GM19455 (cell line): ENCODE measurements around the gene HSP90AB1.
A peak's percentile ranks its signal among the peaks of the same experiment; 100 is the strongest.

Experiments used
- ATAC-seq: cut with Tn5 transposase; IDR thresholded peaks from one replicate; pipeline ENCODE4 v1.9.1; 2021; ENCODE audit not compliant: unreplicated experiment

Gene HSP90AB1

DNA sequence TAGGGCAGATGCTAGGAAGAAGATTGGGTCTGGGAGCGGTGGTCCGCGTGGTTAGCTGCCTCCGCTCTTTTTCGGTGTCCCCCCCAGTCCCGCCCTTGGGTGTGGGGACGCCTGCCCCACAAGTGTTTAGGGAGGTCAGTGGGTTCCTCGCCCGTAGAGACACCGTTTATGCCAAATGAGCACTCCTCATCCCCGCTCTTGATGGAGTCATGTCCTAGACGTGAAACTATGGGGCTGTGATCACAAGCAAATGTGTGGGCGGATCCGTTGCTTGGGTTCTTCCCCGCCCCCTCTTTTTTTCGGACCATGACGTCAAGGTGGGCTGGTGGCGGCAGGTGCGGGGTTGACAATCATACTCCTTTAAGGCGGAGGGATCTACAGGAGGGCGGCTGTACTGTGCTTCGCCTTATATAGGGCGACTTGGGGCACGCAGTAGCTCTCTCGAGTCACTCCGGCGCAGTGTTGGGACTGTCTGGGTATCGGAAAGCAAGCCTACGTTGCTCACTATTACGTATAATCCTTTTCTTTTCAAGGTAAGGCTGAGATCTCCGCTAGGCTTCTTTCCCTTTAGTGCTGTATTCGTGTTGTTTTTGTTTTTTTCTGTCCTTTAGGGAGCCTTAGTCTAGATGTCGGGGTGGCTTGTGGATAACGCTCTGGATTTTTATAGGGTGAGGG is at the start of gene HSP90AB1:
Gene HSP90AB1, plus strand, starts transcription at position 439 of the 675 bp plus-strand sequence. CDS start 1,529 bp downstream, outside the sequence.
- ATAC-seq: peak; percentile 68

DNA sequence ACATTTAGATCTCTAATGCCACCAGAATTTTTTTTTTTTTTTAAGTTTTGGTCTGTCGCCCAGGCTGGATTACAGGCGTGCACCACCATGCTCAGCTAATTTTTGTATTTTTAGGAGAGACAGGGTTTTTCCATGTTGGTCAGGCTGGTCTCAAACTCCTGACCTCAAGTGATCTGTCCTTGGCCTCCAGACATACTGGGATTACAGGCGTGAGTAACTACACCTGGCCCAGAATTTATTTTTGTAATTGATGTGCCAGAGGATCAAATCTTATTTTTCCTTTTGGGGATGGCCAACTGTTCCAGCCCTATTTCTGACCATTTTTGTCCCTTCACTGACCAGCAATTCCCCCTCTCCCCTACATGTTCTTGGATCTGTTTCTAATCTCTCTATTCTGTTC is 48.2 kb upstream of the HSP90AB1 start:
- no peak for ATAC-seq

DNA sequence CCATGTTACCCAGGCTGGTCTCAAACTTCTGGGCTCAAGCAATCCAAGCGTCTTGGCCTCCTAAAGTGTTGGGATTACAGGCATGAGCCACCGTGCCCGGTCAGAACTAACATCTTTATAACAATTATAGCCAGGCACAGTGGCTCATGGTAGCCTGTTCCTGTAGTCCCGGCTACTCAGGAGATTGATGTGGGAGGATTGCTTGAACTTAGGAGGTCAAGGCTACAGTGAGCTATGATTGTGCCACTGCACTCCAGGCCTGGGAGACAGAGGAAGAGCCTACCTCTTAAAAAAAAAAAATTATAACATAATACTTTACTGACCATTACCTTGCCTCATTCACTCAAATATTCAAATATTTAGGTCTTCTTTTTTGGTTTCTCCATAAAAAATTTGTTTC is 47.0 kb upstream of the HSP90AB1 start:
- ATAC-seq: no peak

DNA sequence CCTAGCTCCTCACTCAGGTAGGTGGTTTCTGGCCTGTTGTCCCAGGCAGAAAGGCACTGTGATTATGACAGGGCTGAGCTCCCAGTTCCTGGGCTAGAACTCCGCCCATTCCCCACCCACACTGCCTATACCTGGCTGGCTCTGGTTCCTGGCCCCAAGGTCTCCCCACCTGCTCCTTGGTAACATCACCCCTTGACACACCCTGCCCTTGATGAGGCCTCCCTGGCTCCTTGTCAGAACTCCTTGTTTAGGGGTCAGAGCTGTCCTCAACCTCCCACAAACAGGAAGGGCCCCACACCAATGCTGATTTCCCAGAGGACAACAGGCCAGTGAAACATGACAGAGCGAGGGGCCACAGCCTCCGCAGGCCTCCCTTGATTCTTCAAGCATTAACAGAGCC is 45.7 kb upstream of the HSP90AB1 start:
- no peak for ATAC-seq

DNA sequence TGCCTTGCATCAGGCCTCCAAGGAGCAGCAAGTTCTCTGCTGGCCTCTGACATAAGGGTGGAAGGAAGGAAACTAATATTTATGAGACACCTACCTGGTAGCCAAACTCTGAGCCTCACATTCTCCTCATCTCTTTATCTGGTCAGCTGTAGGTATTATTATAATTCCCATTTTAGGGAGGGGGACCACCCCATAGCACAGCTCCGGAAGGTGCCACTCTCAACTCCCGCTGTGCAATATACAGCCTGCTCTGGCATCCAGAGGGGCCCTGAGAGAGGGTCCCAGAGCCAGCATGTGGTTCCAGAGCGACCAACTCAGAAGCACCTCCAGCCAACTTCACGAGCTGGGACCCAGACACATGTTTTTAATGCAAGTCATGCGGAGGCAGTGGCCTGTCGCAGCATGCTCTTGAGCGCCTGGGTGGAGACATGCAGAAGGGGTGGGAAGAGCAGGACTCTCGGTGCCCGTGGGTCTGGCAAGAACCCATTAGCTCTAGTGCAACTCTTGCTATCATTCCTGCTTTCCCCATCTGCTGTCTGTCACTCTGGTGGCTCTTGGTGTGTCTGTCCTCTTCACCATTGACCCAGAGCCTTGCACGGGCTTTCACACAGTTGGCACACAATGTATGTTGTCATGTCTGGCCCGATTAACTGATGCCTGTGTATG is 45.1 kb upstream of the HSP90AB1 start:
- no peak for ATAC-seq

DNA sequence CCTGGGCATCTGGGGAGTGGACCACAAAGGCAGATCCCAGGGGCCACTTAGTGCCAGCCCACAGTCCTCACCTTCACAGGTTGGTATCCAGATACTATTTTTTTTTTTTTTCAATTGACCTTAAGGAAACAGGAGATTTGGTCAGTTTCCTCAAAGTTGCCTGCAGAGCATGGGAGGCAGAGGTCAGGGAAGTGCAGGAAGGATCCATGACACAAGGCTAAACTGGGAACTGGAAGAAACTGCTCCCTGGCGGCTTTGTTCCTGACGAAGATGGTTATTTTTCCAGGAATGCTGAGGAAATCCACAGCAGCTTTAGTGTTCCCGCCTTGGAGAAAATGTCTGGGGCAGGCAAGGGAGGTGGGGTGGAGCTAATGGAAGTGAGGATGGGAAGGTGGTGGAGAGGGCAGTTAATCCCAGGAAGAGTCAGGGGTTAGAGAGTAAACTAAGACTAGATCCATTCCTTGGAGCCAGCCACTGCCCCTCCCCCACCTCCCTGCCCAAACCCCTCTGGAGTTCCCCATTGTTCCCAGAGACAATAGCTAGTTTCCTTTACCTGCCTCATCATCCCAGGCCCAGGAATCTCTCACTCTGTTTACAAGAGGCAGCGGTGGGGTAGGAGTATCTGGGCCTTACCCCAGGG is 44.4 kb upstream of the HSP90AB1 start:
- no peak for ATAC-seq

DNA sequence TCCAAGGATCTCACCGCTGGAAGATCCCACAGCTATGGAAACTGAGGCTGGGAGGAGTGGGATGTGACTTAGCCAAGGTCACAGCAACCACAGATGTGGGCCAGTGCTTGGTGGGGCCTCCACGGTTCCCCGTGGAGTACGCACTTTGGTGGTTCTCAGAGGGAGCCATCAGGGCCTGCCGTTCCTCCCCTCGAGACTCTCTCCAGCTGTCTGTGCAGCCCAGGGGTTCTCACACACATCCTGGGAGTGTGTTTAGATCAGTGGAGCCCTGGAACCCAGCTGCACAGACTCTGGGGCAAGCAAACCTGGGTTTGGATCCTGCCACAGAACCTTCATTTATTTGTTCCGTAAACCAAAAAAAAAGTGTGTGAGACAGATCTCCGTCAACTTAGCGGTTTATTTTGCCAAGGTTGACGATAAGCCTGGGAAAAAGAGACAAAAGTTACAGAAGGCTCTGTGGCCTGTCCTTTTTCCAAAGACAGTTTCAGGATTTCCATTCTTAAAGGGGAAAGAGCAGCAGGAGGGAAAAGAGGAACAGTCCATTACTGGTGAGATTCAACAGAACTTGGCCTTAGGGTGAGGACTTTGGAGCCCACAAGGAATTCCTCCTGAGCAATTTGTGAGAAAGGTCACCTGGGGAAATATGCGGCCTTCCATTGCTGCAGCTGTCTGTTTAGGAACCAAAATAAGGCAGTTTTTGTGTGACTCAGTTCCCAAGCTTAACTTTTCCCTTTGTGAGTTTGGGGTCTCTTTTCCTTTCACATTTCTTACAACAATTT is 43.7 kb upstream of the HSP90AB1 start:
- ATAC-seq: no peak

DNA sequence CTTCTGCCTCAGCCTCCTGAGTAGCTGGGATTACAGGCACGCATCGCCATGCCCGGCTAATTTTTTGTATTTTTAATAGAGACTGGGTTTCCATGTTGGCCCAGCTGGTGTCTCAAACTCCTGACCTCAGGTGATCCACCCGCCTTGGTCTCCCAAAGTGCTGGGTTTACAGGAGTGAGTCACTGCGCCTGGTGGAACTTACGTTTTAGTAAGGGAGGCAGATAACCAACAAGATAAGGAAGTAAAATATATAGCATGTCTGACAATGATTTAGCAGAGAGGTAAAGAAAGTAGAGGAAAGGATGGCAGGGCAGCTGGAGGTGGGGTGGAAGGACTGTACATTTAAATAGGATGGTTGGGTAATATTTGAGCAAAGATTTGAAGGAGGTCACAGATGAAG is 42.9 kb upstream of the HSP90AB1 start:
- ATAC-seq: no peak

DNA sequence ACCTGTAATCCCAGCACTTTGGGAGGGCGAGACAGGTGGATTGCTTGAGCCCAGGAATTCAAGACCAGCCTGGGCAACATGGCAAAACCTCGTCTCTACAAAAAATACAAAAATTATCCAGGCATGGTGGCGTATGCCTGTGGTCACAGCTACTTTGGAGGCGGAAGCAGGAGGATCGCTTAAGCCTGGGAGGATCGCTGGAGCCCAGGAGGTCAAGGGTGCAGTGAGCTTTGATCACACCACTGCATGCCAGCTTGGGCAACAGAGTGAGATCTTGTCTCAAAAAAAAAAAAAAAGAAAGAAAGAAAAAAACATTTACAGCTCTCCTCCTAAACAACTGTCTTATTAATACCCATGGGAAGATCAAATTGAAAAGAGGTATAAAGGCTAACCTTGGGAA is 38.9 kb upstream of the HSP90AB1 start:
- no peak for ATAC-seq

DNA sequence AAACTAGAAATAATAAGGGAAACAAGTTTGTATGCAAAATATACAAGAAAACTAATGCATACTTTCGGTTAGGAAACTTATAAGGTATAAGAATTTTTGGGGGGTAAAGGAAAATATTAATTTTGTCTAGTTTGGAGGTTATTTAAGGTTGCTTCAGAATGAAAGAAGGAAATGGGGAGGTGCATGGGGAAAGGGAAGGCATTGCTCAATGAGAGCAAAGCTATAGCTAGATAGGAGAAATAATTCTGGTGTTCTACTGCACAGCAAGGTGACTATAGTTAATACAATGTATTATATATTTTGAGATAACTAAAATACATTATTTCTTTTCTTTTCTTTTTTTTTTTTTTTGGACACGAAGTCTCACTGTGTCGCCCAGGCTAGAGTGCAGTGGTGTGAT is 35.6 kb upstream of the HSP90AB1 start:
- no peak for ATAC-seq

DNA sequence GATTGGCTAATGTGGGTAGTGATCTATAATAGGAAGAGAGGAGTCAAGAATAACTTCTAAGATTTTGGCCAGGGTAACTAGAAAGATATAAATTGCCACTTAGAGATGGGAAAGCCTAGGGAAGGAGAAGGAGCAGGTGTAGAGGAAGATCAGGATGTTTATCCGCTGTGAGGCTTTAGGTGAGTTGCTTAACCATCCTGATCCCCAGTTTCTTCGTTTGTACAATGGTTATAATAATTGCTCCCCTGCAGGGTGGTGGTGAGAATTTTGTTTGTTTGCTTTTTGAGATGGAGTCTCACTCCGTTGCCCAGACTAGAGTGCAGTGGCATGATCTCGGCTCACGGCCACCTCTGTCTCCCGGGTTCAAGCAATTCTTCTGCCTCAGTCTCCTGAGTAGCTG is 32.6 kb upstream of the HSP90AB1 start:
- no peak for ATAC-seq

DNA sequence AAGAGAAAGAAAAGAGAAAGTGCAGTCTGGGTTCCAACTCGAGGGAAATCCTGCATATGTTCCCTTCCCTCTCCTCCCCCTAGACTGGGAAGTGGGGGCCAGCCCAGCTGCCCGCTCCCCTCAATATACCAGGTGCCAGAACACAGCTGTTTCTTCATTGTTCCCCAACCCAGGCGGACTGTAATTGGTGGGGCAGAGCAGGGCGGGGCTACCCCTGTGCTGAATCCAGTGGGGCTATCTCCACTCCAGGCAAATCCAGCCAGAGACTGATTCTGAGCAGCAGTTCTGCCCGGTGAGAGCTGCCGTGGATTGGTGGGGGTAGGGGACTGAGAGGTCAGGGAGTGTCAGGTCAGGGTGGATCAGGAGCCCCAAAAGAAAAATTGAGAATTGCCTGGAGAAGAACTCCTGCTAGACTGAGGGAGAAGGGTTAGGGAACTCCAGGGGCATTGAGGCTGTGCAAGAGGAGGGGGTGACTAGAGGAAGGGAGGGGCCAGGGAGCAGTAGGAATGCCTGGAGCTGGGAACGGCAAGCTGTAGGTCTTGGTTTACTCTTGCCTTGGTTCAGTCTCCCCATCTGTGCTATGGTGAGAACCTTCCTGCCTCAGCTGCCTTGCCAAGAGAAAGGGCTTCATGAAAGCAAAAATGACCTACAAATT is 30.1 kb upstream of the HSP90AB1 start, which contains the start of gene MYMX:
Gene MYMX, plus strand, starts transcription at position 250 of the 655 bp plus-strand sequence. CDS start 546 bp downstream, outside the sequence.
- ATAC-seq: no peak

DNA sequence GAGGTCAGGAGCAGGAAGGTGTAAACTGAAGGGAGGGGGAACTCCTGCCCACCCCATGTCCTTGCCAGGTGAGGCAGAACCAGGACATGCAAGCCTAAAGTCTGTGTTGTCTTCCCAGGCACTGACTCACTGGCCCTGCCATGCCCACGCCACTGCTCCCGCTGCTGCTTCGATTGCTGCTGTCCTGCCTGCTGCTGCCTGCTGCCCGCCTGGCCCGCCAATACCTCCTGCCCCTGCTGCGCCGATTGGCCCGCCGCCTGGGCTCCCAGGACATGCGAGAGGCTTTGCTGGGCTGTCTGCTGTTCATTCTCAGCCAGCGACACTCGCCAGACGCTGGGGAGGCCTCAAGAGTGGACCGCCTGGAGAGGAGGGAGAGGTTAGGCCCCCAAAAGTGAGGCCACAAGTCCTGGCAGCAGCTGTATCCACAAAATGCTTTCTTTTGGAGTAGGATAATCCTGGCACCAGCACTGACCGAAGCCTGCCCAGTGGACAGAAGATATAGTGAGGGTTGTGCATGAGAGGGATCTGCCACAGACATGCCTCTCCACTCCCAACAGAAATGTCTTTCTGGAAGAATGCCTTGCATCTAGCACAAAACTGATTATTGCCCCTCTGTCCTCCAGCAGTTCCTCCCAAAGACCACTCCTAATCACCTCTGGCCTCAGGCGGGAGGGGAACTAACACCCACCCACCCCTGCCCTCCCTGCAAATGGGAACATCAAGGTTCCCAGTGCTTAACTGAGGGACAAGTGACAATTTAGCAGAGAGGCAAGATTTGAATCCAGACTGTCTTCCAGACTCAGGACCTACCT is 29.4 kb upstream of the HSP90AB1 start:
- ATAC-seq: no peak

DNA sequence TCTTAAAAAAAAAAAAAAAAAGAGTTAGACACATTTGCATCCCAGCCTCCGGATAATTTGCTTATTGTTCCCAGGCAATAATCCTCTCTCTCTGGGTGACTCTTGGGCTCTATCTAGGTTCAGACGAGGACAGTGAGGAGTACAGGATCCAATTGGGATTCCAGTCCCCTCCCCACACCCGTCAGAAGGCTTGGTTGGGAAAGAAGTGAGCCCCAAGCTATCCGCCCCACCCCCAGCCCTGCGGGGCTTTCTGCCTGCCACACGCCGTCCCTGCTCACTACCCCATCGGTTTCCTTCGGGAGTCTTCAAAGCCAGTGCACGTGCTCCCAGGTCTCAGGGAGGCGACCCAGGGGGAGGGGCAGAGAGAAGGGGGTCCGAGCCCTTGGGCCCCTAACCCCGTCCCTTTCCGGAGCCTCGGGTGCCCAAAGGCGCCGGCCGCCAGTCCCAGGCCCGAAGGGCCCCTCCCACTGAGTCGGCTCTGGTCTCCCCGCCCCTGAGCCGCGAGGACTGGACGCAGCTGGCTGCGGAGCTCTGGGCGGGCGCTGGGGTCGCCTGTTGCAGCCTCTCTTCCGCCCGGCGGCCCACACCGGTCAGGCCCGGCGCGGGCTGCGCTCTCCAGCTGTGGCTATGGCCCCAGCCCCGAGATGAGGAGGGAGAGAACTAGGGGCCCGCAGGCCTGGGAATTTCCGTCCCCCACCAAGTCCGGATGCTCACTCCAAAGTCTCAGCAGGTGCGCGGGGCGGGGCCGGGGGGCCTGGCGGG is 27.7 kb upstream of the HSP90AB1 start:
- peak; percentile 58 for ATAC-seq

DNA sequence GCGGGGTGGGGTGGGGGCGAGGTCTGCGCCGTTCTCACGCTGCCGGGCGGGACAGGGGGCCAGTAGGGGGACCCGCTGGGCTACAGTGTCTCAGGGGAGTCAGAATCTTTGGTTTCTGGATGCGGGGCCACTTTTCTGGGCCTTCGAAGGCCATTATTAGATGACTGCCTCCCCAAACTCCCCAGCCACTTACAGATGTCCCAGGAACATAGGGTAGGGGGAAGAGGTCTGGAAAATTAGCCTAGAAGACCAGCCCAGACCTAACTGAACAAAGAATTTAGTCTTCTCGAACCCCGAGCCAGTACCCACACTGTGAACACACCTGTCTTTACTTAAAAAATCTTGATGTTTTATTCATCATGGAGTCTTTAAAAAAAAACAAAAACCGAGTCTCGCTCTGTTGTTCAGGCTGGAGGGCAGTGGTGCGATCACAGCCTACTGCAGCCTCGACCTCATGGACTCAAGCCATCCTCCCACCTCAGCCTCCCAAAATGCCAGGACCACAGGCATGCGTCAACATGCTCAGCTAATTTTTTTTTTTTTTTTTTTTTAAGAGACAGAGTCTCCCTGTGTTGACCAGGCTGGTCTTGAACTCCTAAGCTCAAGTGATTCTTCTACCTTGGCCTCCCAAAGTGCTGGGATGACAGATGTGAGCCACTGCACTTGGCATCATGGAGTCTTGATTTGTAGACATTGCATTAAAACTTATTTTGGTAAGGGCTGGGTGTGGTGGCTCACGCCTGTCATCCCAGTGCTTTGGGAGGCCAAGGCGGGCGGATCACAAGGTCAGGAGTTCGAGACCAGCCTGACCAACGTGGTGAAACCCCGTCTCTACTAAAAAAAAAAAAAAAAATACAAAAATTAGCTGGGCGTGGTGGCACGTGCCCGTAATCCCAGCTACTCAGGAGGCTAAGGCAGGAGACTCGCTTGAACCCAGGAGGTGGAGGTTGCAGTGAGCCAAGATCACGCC is 26.8 kb upstream of the HSP90AB1 start:
- ATAC-seq: no peak

DNA sequence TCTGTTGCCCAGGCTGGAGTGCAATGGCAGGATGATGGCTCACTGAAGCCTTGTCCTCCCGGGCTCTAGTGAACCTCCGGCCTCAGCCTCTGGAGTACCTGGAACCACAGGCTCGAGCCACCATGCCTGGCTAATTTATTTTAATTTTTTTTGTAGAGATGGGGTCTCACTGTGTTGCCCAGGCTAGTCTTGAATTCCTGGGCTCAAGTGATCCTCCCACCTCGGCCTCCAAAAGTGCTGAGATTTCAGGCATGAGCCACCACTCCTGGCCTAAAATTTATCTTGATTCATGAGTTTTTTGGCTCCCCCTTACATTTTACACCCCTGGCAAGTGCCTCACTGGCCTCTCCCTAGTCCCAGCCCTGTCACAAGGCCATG is 26.0 kb upstream of the HSP90AB1 start:
- no peak for ATAC-seq

DNA sequence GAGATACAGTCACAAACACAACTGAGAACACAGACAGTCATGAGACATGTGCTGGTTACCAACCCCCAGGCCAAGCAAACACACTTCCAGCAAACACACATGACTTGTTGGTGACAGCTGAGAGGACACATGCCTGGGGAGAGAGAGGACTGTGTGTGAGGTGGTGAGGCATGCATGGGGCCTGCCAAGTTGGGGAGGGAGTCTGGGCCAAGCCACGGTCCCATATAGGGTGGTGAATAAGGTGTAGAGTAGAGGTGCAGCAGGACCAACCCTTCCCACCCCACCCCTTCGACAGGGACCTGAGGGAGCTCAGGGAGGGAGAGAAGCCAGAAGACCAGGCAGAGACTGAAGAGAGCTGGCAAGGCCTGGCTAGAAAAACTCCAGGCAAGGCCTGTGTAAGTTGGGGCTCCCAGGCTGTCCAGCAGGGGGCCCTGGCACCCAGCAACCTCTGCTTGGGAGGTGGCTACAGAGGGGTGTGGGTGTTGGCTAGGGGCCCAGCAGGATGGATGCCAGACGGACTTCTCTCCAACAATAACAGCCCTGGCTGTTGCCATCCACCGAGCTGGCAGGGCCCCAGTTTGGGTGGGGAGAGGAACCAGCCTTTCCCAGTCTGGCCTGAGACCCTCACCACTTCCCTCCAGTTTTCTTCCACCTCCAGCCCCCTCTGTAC is 25.5 kb upstream of the HSP90AB1 start:
- ATAC-seq: peak; percentile 37

DNA sequence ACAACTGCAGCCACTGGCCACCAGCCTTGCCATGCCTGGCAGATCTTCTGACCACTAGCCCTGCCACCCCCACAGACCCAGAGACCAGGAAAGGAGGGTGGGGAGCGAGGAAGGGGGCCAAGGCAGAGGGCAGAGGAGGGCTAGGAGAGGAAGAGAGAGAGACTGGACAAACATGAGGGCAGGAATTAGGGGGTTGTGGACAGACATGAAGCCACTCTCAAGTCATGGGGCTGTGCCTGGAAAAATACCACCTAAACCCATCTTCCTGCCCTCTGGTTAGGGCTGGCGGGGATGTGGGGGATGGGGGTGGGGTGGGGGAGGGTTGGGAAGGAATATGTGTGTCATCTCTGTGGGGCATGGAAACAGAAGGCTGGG is 25.0 kb upstream of the HSP90AB1 start:
- ATAC-seq: no peak
